GM12878 (cell line): ENCODE data around the gene BRD3. TPM values are rescaled to one million over a fixed set of nuclear protein-coding genes. Genes with fewer than 3 reads are reported as not detected.

Experiments used
- ATAC-seq: fragments of 200-7000 bp; cut with Tn5 transposase; 3 replicates; pipeline ENCODE4 v1.9.1; 2020; ENCODE audit warnings: mild to moderate bottlenecking, moderate library complexity
- BruUV-seq: library from RNA; stranded (reverse); fragments of 400-500 nt; replicated peaks from 2 replicates; lab custom pipeline; 2021; lab: Mats Ljungman, UMichigan
- CTCF ChIA-PET: fragments of 300-600 bp; sonication (Branson Sonifier 250); formaldehyde crosslinking; extraction: SDS; loops from one replicate; lab custom pipeline; 2021; ENCODE audit warnings: inconsistent platforms; lab: Yijun Ruan, JAX
- POLR2A ChIA-PET: fragments of 350-600 bp; formaldehyde crosslinking; extraction: SDS; loops from one replicate; lab custom pipeline; 2021; ENCODE audit warnings: inconsistent platforms; lab: Charles Lee
- RAD21 ChIA-PET: fragments of 300-600 bp; sonication (Branson Sonifier 250); formaldehyde crosslinking; loops from one replicate; lab custom pipeline; 2023; ENCODE audit warnings: antibody characterized with exemption; ENCODE audit not compliant: unreplicated experiment; lab: Charles Lee
- SMC1A ChIA-PET: fragments of 300-600 bp; sonication (Branson Sonifier 250); formaldehyde crosslinking; loops from one replicate; lab custom pipeline; 2023; ENCODE audit not compliant: unreplicated experiment, uncharacterized antibody; lab: Charles Lee
- DNase-seq: peaks from one replicate; pipeline ENCODE4 v3.0.0-alpha.2; 2011; ENCODE audit warnings: low read depth, low spot score
- FAIRE-seq: peaks from 3 replicates; lab custom pipeline; 2011; peaks lifted over from hg19 to GRCh38; lab: Jason Lieb, UNC
- H2AFZ ChIP-seq: 2 replicates; pipeline ENCODE4 v1.6.0; 2011; ENCODE audit warnings: low read depth, low read length, control low read depth; ENCODE audit not compliant: control insufficient read depth
- H3K27ac ChIP-seq: 2 replicates; pipeline ENCODE4 v1.5.1; 2011; ENCODE audit warnings: control low read depth; ENCODE audit not compliant: control insufficient read depth, insufficient read depth
- H3K27me3 ChIP-seq, 2 experiments: replicated peaks in 1 of 2; 2 replicates each; pipeline versions ENCODE4 v1.6.0 to v1.6.1; 2011; ENCODE audit warnings: low read length in 1 of 2; ENCODE audit not compliant: control insufficient read depth in 2 of 2, insufficient read depth in 2 of 2
- H3K36me3 ChIP-seq, 2 experiments: 2 replicates each; pipeline ENCODE4 v1.5.1; 2011; ENCODE audit warnings: low read length in 1 of 2; ENCODE audit not compliant: control insufficient read depth in 2 of 2, insufficient read depth in 2 of 2
- H3K4me1 ChIP-seq: 2 replicates; pipeline ENCODE4 v1.6.1; 2011; ENCODE audit warnings: mild to moderate bottlenecking, low read length, moderate library complexity, mixed read lengths; ENCODE audit not compliant: control insufficient read depth, insufficient read depth
- H3K4me2 ChIP-seq: 2 replicates; pipeline ENCODE4 v1.6.0; 2011; ENCODE audit warnings: control low read depth; ENCODE audit not compliant: control insufficient read depth, insufficient read depth
- H3K4me3 ChIP-seq: fragments of 200-600 bp; sonication (generic); 2 replicates; pipeline ENCODE4 v1.5.1; 2016
- H3K79me2 ChIP-seq: 2 replicates; pipeline ENCODE4 v1.6.0; 2011; ENCODE audit warnings: low read length; ENCODE audit not compliant: control insufficient read depth, insufficient read depth
- H3K9ac ChIP-seq: 2 replicates; pipeline ENCODE4 v1.8.0; 2011; ENCODE audit warnings: low read length, control low read depth, mixed read lengths; ENCODE audit not compliant: control insufficient read depth, insufficient read depth
- H3K9me3 ChIP-seq: replicated peaks from 3 replicates; pipeline ENCODE4 v1.5.1; 2011; ENCODE audit warnings: mild to moderate bottlenecking, low read length; ENCODE audit not compliant: control insufficient read depth, insufficient read depth
- H4K20me1 ChIP-seq: 2 replicates; pipeline ENCODE4 v1.6.0; 2011; ENCODE audit not compliant: control insufficient read depth, insufficient read depth
- BHLHE40 ChIP-seq, 2 experiments: fragments of 450-650 bp in 1 of 2; IDR thresholded peaks; 2 replicates each; pipeline ENCODE4 v1.6.1; 2011 to 2017; ENCODE audit warnings: low read depth in 2 of 2, borderline replicate concordance in 1 of 2, improper control_type of control experiment in 1 of 2, low read length in 1 of 2, mild to moderate bottlenecking in 1 of 2
- CHD1 ChIP-seq: IDR thresholded peaks from 2 replicates; pipeline ENCODE4 v1.6.1; 2012; ENCODE audit warnings: low read depth, low read length, improper control_type of control experiment
- DPF2 ChIP-seq: fragments of 450-650 bp; IDR thresholded peaks from 2 replicates; pipeline ENCODE4 v1.6.1; 2017; ENCODE audit warnings: mild to moderate bottlenecking
- GATAD2B ChIP-seq: fragments of 450-650 bp; conservative IDR thresholded peaks from 2 replicates; pipeline ENCODE4 v1.6.1; 2017; ENCODE audit warnings: low read depth, mild to moderate bottlenecking, moderate library complexity
- HDAC6 ChIP-seq: fragments of 200-600 bp; sonication (generic); IDR thresholded peaks from one replicate; pipeline ENCODE4 v1.8.0; 2017; ENCODE audit warnings: antibody characterized with exemption; ENCODE audit not compliant: unreplicated experiment
- IKZF1 ChIP-seq: fragments of 450-650 bp; conservative IDR thresholded peaks from 2 replicates; pipeline ENCODE4 v1.6.1; 2017; ENCODE audit warnings: antibody characterized with exemption, mild to moderate bottlenecking
- JUNB ChIP-seq: IDR thresholded peaks from 2 replicates; pipeline ENCODE4 v1.6.1; 2016; ENCODE audit warnings: antibody characterized with exemption, mild to moderate bottlenecking
- RAD21 ChIP-seq: IDR thresholded peaks from 2 replicates; pipeline ENCODE4 v1.6.1; 2011; ENCODE audit warnings: mild to moderate bottlenecking, low read depth, low read length, moderate library complexity; ENCODE audit not compliant: insufficient read depth
- SMARCA5 ChIP-seq: fragments of 450-650 bp; IDR thresholded peaks from 2 replicates; pipeline ENCODE4 v1.6.1; 2017; ENCODE audit warnings: mild to moderate bottlenecking
- SPI1 ChIP-seq: IDR thresholded peaks from 2 replicates; pipeline ENCODE4 v1.6.1; 2011; ENCODE audit warnings: low read depth, mild to moderate bottlenecking, low read length, moderate library complexity, borderline replicate concordance; ENCODE audit not compliant: insufficient read depth
- TCF12 ChIP-seq: IDR thresholded peaks from 2 replicates; pipeline ENCODE4 v1.6.1; 2011; ENCODE audit warnings: low read depth, mild to moderate bottlenecking, low read length
- TCF7 ChIP-seq: IDR thresholded peaks from 2 replicates; pipeline ENCODE4 v1.6.1; 2014; ENCODE audit warnings: antibody characterized with exemption, borderline replicate concordance
- WGBS: methylation state at CpG from one replicate; pipeline ENCODE4 v1.1.6; 2016; ENCODE audit warnings: low lambda C conversion rate; ENCODE audit not compliant: insufficient replicate concordance, insufficient coverage; ENCODE audit errors: missing lambda C conversion rate; 5-methylcytosine and 5-hydroxymethylcytosine counted together
- in situ Hi-C: fragments of 300-500 bp; cut with MboI; formaldehyde crosslinking; loops from 9 replicates; pipeline ENCODE4 v1.14.3; 2018; ENCODE audit warnings: mixed read lengths
- intact Hi-C: fragments of 100-400 bp; cut with micrococcal nuclease; formaldehyde crosslinking; loops from one replicate; pipeline ENCODE4 v1.14.2; 2022; ENCODE audit not compliant: unreplicated experiment
- polyA plus RNA-seq, 11 experiments: library from polyadenylated mRNA; depleted of rRNA in 4 of 11; unstranded in 6 of 11; stranded (reverse) in 5 of 11; fragments of >200 nt; fragmentation: Nextera tagmentation in 4 of 11; fragmentation: Illumina TruSeq in 1 of 11; extraction: Ambion mirVana in 4 of 11; extraction: Trizol in 1 of 11; gene quantifications; 1 replicate in 1 of 11; 2 replicates in 10 of 11; pipeline versions ENCODE4 v1.2.1 to v1.2.3, GENCODE V29; 2011 to 2016; ENCODE audit warnings: inconsistent platforms in 2 of 11, missing spikeins in 2 of 11, low read depth in 1 of 11
- total RNA-seq, 4 experiments: library from RNA; depleted of rRNA in 3 of 4; stranded (reverse); fragments of >200 nt in 3 of 4; fragmentation: Illumina TruSeq in 1 of 4; extraction: Trizol in 1 of 4; gene quantifications; 2 replicates each; pipeline versions ENCODE4 v1.2.1 to v1.2.3, GENCODE V29; 2013 to 2021
- TF ChIP-seq, protein P1 (sequence below): fragments of 450-650 bp; IDR thresholded peaks from 2 replicates; pipeline ENCODE4 v1.6.1; 2017; ENCODE audit warnings: low read depth, mild to moderate bottlenecking, moderate library complexity
- TF ChIP-seq, protein P2 (sequence below): fragments of 450-650 bp; IDR thresholded peaks from 2 replicates; pipeline ENCODE4 v1.6.1; 2014; ENCODE audit warnings: mild to moderate bottlenecking

BRD3 gene
- total and polyA plus RNA-seq, 10 of the 15 experiments (the other 5 are each of a cell fraction or from before 2014, with no cell fraction given) = 0.53 to 20.8 (median 4.8) TPM

DNA sequence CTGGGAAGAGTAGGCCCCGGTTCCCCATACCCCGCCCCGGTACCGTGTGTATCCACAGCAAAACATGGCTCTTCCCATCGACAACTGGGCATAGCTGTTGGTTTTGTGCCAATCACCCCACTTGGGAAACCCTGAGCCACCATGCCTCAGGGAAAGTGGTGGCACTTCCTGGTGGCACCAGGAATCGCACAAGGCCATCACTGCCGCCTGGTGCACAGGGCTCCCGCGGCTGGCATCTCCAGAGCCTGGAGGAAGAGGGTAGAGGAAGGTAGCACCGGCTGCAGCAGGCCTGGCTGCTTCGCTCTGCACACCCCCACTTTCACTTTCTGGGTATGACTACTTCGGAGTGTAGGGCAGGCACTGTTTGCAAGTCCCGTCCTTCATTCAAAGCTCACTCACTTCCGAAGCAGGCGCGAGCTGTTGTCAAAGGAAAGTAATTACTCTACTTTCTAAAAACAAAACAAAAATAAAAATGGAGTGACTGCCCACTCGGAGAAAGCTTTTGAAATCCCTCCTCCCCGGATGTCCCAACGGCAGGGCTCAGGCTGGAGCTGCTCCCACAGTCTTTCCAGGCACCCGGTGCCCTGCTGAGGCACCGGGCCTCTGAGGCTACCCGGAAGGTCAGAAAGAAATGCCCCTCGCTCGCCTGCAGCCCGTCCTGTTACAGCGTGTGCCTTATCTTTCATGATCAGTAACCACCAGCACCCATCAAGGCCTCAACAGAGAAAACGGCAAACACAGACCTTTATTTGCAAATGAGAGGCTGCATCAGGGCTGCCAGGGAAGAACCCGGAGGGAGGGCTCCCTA is 2.0 kb downstream of the BRD3 start (continued):
- TF ChIP-seq BHLHE40 (IDR thresholded peaks at IDR 0.05; ENCODE audit: borderline replicate concordance in 1 of 2, low read depth in 2 of 2, low read length in 1 of 2) (0 out of 4 replicates have a peak, but pooled peaks have one; percentile 14 to 24), IKZF1 (peak; percentile 63), SMARCA5 (no peak), JUNB (peak; percentile 80)

- 0 out of 2 replicates have a peak overlapping the region, but pooled peaks have one; percentile 35 for H3K4me2 ChIP-seq
- BruUV-seq = no TSS peak
- POLR2A ChIA-PET = interaction anchor here (1.6 kb wide), 1 partner anchor 39 kb away, joined by 5 read pairs; the partner anchor contains the start of gene BRD3OS
- TF ChIP-seq SPI1 (no peak), HDAC6 (no peak), CHD1 (no peak), GATAD2B (no peak), DPF2 (no peak), TCF7 (no peak), RAD21 (no peak), TCF12 (no peak)
- TF ChIP-seq, protein P1, sequence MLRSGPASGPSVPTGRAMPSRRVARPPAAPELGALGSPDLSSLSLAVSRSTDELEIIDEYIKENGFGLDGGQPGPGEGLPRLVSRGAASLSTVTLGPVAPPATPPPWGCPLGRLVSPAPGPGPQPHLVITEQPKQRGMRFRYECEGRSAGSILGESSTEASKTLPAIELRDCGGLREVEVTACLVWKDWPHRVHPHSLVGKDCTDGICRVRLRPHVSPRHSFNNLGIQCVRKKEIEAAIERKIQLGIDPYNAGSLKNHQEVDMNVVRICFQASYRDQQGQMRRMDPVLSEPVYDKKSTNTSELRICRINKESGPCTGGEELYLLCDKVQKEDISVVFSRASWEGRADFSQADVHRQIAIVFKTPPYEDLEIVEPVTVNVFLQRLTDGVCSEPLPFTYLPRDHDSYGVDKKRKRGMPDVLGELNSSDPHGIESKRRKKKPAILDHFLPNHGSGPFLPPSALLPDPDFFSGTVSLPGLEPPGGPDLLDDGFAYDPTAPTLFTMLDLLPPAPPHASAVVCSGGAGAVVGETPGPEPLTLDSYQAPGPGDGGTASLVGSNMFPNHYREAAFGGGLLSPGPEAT = no peak
- TF ChIP-seq, protein P2, sequence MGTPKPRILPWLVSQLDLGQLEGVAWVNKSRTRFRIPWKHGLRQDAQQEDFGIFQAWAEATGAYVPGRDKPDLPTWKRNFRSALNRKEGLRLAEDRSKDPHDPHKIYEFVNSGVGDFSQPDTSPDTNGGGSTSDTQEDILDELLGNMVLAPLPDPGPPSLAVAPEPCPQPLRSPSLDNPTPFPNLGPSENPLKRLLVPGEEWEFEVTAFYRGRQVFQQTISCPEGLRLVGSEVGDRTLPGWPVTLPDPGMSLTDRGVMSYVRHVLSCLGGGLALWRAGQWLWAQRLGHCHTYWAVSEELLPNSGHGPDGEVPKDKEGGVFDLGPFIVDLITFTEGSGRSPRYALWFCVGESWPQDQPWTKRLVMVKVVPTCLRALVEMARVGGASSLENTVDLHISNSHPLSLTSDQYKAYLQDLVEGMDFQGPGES = no peak
- H3K4me3 ChIP-seq = 0 out of 2 replicates have a peak overlapping the region, but pooled peaks have one; percentile 93
- H4K20me1 ChIP-seq = peaks cover 14% of the 10 kb centered on the region
- no peak overlapping the region for H2AFZ ChIP-seq
- peaks cover 37% of the 10 kb centered on the region for H3K79me2 ChIP-seq
- FAIRE-seq (no peak), ATAC-seq (no peak), DNase-seq (no peak)
- H3K4me1 ChIP-seq = peaks cover 19% of the 10 kb centered on the region
- SMC1A ChIA-PET = no interaction called here
- H3K27ac ChIP-seq = no peak overlapping the region
- RAD21 ChIA-PET = no interaction called here
- H3K9me3 ChIP-seq = no peaks in the 10 kb centered on the region
- 93% methylated on average over 7 of the region's 7 CpGs for WGBS
- no peaks in the 10 kb centered on the region for H3K36me3 ChIP-seq
- no peaks in the 10 kb centered on the region; a peak in 1 of 4 replicates for H3K27me3 ChIP-seq
- CTCF ChIA-PET = no interaction called here
- intact Hi-C loops (no loop called here), in situ Hi-C loops (no loop called here)
- H3K9ac ChIP-seq = no peak overlapping the region
Measured at GRCh38 chr9:134064711-134065110, 3.1 kb downstream of the BRD3 start.
